Activated effector memory CD4-positive, alpha-beta T cell treated with anti-CD3 and anti-CD28 coated beads, Interleukin-2, amount 50 U/mL, for 16 hours (primary cell): ENCODE results near the gene DHCR24.
"Not testable (repeated sequence)": the region's sequence is repeated elsewhere in the genome, so short reads cannot be mapped to it uniquely, and the experiment has no call there.

ENCODE experiments used
- DNase-seq: peaks from one replicate; pipeline ENCODE4 v3.0.0-alpha.2; 2020

DHCR24 gene

GRCh38 chr1:54885807-54886723 is 930 bp downstream of the DHCR24 start:
- no peak for DNase-seq

- DNase-seq, result no peak
Observed at GRCh38 chr1:54885237-54885679, 1.7 kb downstream of the DHCR24 start.

- no peak for DNase-seq
Observed at GRCh38 chr1:54884768-54885167, 2.2 kb downstream of the DHCR24 start.

GRCh38 chr1:54884135-54884586 is 2.8 kb downstream of the DHCR24 start:
- no peak for DNase-seq

- no peak for DNase-seq
Observed at GRCh38 chr1:54883349-54884102, 3.5 kb downstream of the DHCR24 start.

GRCh38 chr1:54882519-54882918 is 4.5 kb downstream of the DHCR24 start:
- DNase-seq, result no peak

- not testable (repeated sequence) for DNase-seq
Observed at GRCh38 chr1:54881604-54882003, 5.4 kb downstream of the DHCR24 start.

GRCh38 chr1:54879872-54880271 is 7.1 kb downstream of the DHCR24 start:
- no peak for DNase-seq

- DNase-seq, result no peak
Observed at GRCh38 chr1:54876814-54877213, 10.2 kb downstream of the DHCR24 start.

- DNase-seq, result no peak
Observed at GRCh38 chr1:54875000-54875399, 12.0 kb downstream of the DHCR24 start.

GRCh38 chr1:54874079-54874830 is 12.7 kb downstream of the DHCR24 start:
- DNase-seq, result no peak

- no peak for DNase-seq
Observed at GRCh38 chr1:54872036-54872331, 15.0 kb downstream of the DHCR24 start.

GRCh38 chr1:54871275-54872035 is 15.5 kb downstream of the DHCR24 start:
- no peak for DNase-seq

- DNase-seq, result no peak
Observed at GRCh38 chr1:54870869-54871268, 16.1 kb downstream of the DHCR24 start.

- DNase-seq, result no peak
Observed at GRCh38 chr1:54869173-54869851, 17.7 kb downstream of the DHCR24 start.

GRCh38 chr1:54867717-54868057 is 19.3 kb downstream of the DHCR24 start:
- DNase-seq, result no peak

- DNase-seq, result no peak
Observed at GRCh38 chr1:54866801-54867716, 19.9 kb downstream of the DHCR24 start.

- no peak for DNase-seq
Observed at GRCh38 chr1:54865238-54866073, 21.5 kb downstream of the DHCR24 start.

GRCh38 chr1:54864460-54865208 is 22.4 kb downstream of the DHCR24 start:
- DNase-seq, result no peak
